ENCODE results near the gene ASPHD1.
"Not testable (repeated sequence)": the region's sequence is repeated elsewhere in the genome, so short reads cannot be mapped to it uniquely, and the experiment has no call there.

The ASPHD1 gene

GRCh38 chr16:29862884-29863668 is 37.2 kb upstream of the ASPHD1 start, which contains the start of gene CDIPT:
Gene CDIPT (minus strand): TSS chr16:29863226. CDS start chr16:29862857, 369 bp downstream.
- Histone ChIP-seq H3K36me3 (ENCODE audit: control insufficient read depth in 2 of 2, insufficient read depth in 2 of 2, low read length in 2 of 2) (peaks cover 21 to 30% of the 10 kb centered on the region in 2 donors), H3K27ac (ENCODE audit: low read depth in 2 of 2, low read length in 2 of 2) (peak within 1 kb of the TSS; percentile 83 to 92), H3K4me3 (ENCODE audit: low read length in 2 of 2) (peak within 1 kb of the TSS; percentile 92 to 95), H3K9ac (ENCODE audit: low read depth in 1 of 2, low read length in 2 of 2) (peak within 1 kb of the TSS; percentile 86 to 87), H3K27me3 (ENCODE audit: control insufficient read depth in 2 of 2, insufficient read depth in 2 of 2, low read length in 2 of 2) (no peaks in the 10 kb centered on the region), H3K4me1 (ENCODE audit: control insufficient read depth in 2 of 2, insufficient read depth in 2 of 2, low read length in 2 of 2) (peaks cover 13 to 15% of the 10 kb centered on the region in 2 donors), H3K9me3 (ENCODE audit: control insufficient read depth in 2 of 2, low read length in 2 of 2) (no peaks in the 10 kb centered on the region)

DNA sequence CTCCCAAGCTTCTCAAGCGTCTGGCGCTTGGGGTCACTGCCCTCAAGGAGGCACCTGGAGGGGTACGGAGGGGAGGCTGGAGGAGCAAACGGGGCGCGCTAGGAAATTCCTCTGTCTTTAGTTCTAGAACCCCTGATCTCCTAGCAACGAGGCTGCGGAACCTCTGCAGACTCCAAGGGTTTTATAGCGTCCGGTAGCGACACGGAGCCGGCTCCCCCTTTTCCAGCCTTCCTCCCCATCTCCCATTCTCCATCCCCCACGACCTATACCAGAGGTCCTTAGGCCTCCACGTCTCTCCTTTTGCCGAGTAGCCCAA is 36.7 kb upstream of the ASPHD1 start:
- peak overlapping the region in 1 of 2 donors; percentile 92 for H3K27ac ChIP-seq (ENCODE audit: low read depth in 2 of 2, low read length in 2 of 2)
- H3K27me3 ChIP-seq (ENCODE audit: control insufficient read depth in 2 of 2, insufficient read depth in 2 of 2, low read length in 2 of 2) = no peaks in the 10 kb centered on the region
- peaks cover 17 to 25% of the 10 kb centered on the region in 2 donors for H3K36me3 ChIP-seq (ENCODE audit: control insufficient read depth in 2 of 2, insufficient read depth in 2 of 2, low read length in 2 of 2)
- H3K9ac ChIP-seq (ENCODE audit: low read depth in 1 of 2, low read length in 2 of 2) = peak overlapping the region in 1 of 2 donors; percentile 87
- H3K4me3 ChIP-seq (ENCODE audit: low read length in 2 of 2) = peak overlapping the region; percentile 34 to 92
- H3K9me3 ChIP-seq (ENCODE audit: control insufficient read depth in 2 of 2, low read length in 2 of 2) = no peaks in the 10 kb centered on the region
- peaks cover 13 to 15% of the 10 kb centered on the region in 2 donors for H3K4me1 ChIP-seq (ENCODE audit: control insufficient read depth in 2 of 2, insufficient read depth in 2 of 2, low read length in 2 of 2)

DNA sequence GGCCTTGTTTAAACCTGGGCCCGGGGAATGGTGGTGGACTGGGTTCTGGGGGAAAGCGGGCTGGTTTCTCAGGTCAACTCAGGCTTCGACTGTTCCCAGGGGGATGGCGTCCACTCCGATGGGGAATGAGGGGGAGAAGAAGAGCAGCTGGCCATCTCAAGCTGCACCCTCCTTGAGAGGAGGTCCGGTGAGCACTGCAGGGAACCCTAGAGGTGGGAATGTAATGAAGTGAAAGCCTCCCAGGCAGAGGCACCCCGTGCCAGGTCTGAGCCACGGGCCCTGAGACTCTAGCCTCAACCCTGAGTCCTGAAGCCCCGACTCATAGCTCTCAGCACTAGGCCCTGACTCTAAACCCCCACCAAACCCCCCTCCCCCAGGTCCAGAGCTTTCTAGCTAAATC is 36.1 kb upstream of the ASPHD1 start:
- Histone ChIP-seq H3K9ac (ENCODE audit: low read depth in 1 of 2, low read length in 2 of 2) (no peak overlapping the region), H3K27ac (ENCODE audit: low read depth in 2 of 2, low read length in 2 of 2) (no peak overlapping the region), H3K4me1 (ENCODE audit: control insufficient read depth in 2 of 2, insufficient read depth in 2 of 2, low read length in 2 of 2) (peaks cover 13 to 15% of the 10 kb centered on the region in 2 donors), H3K27me3 (ENCODE audit: control insufficient read depth in 2 of 2, insufficient read depth in 2 of 2, low read length in 2 of 2) (no peaks in the 10 kb centered on the region), H3K9me3 (ENCODE audit: control insufficient read depth in 2 of 2, low read length in 2 of 2) (no peaks in the 10 kb centered on the region), H3K36me3 (ENCODE audit: control insufficient read depth in 2 of 2, insufficient read depth in 2 of 2, low read length in 2 of 2) (peaks cover 11 to 19% of the 10 kb centered on the region in 2 donors), H3K4me3 (ENCODE audit: low read length in 2 of 2) (no peak overlapping the region)

DNA sequence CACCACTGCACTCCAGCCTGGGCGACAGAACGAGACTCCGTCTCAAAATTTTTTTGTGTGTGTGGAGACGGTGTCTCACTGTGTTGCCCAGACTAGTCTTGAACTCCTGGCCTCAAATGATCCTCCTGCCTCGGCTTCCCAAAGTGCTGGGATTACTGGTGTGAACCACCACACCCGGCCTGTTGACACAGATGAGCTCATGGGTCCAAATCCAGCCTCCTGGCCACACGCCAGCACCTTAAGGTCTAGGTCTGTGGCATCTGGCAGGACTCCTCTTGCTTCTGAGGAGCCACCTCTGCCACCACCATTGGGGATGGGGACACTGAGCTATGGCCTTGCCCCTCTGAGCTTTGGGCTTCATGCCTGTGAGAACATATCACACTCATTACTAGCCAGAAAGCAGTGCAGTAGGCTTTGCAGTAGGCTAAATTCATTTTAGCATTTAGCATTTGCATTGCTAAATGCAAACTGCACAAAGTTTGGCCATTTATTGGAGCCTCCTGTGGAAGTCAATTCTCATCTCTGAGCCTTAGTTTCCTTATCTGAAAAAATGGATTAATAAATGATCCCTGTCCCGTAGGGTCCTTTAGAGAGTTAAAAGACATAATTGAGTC is 31.8 kb upstream of the ASPHD1 start:
- Histone ChIP-seq H3K27me3 (ENCODE audit: control insufficient read depth in 2 of 2, insufficient read depth in 2 of 2, low read length in 2 of 2) (no peaks in the 10 kb centered on the region), H3K4me3 (ENCODE audit: low read length in 2 of 2) (no peak overlapping the region), H3K27ac (ENCODE audit: low read depth in 2 of 2, low read length in 2 of 2) (no peak overlapping the region), H3K36me3 (ENCODE audit: control insufficient read depth in 2 of 2, insufficient read depth in 2 of 2, low read length in 2 of 2) (no peaks in the 10 kb centered on the region), H3K9ac (ENCODE audit: low read depth in 1 of 2, low read length in 2 of 2) (no peak overlapping the region), H3K9me3 (ENCODE audit: control insufficient read depth in 2 of 2, low read length in 2 of 2) (no peaks in the 10 kb centered on the region), H3K4me1 (ENCODE audit: control insufficient read depth in 2 of 2, insufficient read depth in 2 of 2, low read length in 2 of 2) (peaks cover 0 to 3% of the 10 kb centered on the region in 2 donors)

DNA sequence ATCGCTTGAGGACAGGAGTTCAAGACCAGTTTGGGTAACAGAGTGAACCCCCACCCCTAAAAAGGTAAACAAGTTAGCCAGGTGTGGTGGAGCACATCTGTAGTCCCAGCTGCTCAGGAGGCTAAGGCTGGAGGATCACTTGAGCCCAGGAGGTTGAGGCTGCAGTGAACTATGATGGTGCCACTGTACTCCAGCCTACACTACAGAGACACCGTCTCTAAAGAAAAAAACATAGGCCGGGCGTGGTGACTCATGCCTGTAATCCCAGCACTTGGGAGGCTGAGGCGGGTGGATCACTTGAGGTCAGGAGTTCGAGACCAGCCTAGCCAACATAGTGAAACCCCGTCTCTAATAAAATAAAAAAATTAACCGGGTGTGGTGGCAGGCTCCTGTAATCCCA is 31.2 kb upstream of the ASPHD1 start:
- not testable (repeated sequence) for H3K9ac ChIP-seq (ENCODE audit: low read depth in 1 of 2, low read length in 2 of 2); H3K9me3 ChIP-seq (ENCODE audit: control insufficient read depth in 2 of 2, low read length in 2 of 2)

DNA sequence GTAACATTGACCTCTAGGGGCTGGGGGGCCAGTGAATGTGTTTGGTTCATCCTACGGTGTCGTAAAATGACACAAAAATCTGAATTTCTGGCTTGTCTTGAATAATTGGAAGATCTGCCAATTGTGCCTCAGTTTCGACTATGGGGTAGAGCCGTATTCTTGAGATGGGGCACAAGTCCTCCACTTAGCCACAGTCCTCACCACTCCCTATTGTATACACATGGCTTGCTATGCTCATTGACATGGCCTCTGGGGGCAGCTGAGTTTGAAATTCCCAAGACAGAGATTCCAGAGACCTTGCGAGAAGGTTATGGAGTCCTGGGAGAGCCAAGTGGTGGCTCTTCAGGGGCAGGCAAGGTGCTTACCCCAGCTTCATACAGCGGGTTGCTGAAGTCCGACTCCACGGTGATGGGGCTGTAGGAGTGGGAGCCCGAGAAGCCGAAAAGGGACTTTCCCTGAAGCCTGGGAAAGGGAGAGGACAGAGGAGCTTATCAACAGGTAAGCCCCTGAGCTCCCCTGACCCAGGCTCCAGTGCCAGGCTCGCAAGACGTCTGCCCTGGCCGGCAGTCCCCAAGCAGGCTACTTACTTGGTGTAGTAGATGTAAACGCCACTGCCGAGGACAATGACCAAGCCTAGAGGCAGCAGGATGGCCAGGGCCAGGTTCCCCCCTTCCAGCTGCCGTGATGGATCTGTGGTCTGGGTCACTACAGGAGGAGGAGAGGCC is 28.3 kb upstream of the ASPHD1 start:
- no peaks in the 10 kb centered on the region for H3K36me3 ChIP-seq (ENCODE audit: control insufficient read depth in 2 of 2, insufficient read depth in 2 of 2, low read length in 2 of 2)
- H3K9me3 ChIP-seq (ENCODE audit: control insufficient read depth in 2 of 2, low read length in 2 of 2) = no peaks in the 10 kb centered on the region
- no peak overlapping the region for H3K4me3 ChIP-seq (ENCODE audit: low read length in 2 of 2)
- no peaks in the 10 kb centered on the region for H3K4me1 ChIP-seq (ENCODE audit: control insufficient read depth in 2 of 2, insufficient read depth in 2 of 2, low read length in 2 of 2)
- no peak overlapping the region for H3K27ac ChIP-seq (ENCODE audit: low read depth in 2 of 2, low read length in 2 of 2)
- peaks cover 0 to 3% of the 10 kb centered on the region in 2 donors for H3K27me3 ChIP-seq (ENCODE audit: control insufficient read depth in 2 of 2, insufficient read depth in 2 of 2, low read length in 2 of 2)
- no peak overlapping the region for H3K9ac ChIP-seq (ENCODE audit: low read depth in 1 of 2, low read length in 2 of 2)

More for the DNA sequence above, 31.2 kb upstream of the ASPHD1 start:
- not testable (repeated sequence) for H3K27me3 ChIP-seq (ENCODE audit: control insufficient read depth in 2 of 2, insufficient read depth in 2 of 2, low read length in 2 of 2); H3K4me1 ChIP-seq (ENCODE audit: control insufficient read depth in 2 of 2, insufficient read depth in 2 of 2, low read length in 2 of 2); H3K4me3 ChIP-seq (ENCODE audit: low read length in 2 of 2); H3K36me3 ChIP-seq (ENCODE audit: control insufficient read depth in 2 of 2, insufficient read depth in 2 of 2, low read length in 2 of 2); H3K27ac ChIP-seq (ENCODE audit: low read depth in 2 of 2, low read length in 2 of 2)

DNA sequence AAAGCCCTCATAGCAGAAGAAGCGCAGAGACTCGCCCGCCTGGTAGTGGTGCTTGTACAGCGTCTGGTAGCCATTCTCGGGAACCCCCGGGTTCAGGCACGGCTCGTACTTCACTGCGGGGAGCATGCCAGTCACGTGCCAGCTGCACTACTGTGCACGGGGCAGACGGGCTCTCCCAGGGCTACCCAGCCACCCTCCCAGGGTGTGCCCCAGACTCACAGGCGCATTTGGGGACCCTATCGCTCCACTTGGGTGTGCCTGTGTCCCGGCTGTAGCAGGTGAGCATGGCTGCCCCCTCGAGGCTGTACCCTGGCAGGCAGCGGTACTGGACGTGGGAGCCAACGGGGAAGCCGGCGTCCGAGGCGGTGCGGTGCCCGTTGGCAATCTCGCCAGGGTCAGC is 27.0 kb upstream of the ASPHD1 start:
- H3K4me3 ChIP-seq (ENCODE audit: low read length in 2 of 2) = no peak overlapping the region
- peaks cover 9% of the 10 kb centered on the region in 2 donors for H3K27me3 ChIP-seq (ENCODE audit: control insufficient read depth in 2 of 2, insufficient read depth in 2 of 2, low read length in 2 of 2)
- H3K4me1 ChIP-seq (ENCODE audit: control insufficient read depth in 2 of 2, insufficient read depth in 2 of 2, low read length in 2 of 2) = no peaks in the 10 kb centered on the region
- no peak overlapping the region for H3K27ac ChIP-seq (ENCODE audit: low read depth in 2 of 2, low read length in 2 of 2)
- H3K9ac ChIP-seq (ENCODE audit: low read depth in 1 of 2, low read length in 2 of 2) = no peak overlapping the region
- no peaks in the 10 kb centered on the region for H3K9me3 ChIP-seq (ENCODE audit: control insufficient read depth in 2 of 2, low read length in 2 of 2)
- H3K36me3 ChIP-seq (ENCODE audit: control insufficient read depth in 2 of 2, insufficient read depth in 2 of 2, low read length in 2 of 2) = no peaks in the 10 kb centered on the region

GRCh38 chr16:29875206-29875605 is 25.1 kb upstream of the ASPHD1 start:
- Histone ChIP-seq H3K36me3 (ENCODE audit: control insufficient read depth in 2 of 2, insufficient read depth in 2 of 2, low read length in 2 of 2) (no peaks in the 10 kb centered on the region), H3K4me3 (ENCODE audit: low read length in 2 of 2) (no peak overlapping the region), H3K4me1 (ENCODE audit: control insufficient read depth in 2 of 2, insufficient read depth in 2 of 2, low read length in 2 of 2) (no peaks in the 10 kb centered on the region), H3K27me3 (ENCODE audit: control insufficient read depth in 2 of 2, insufficient read depth in 2 of 2, low read length in 2 of 2) (peaks cover 9% of the 10 kb centered on the region in 2 donors), H3K27ac (ENCODE audit: low read depth in 2 of 2, low read length in 2 of 2) (no peak overlapping the region), H3K9me3 (ENCODE audit: control insufficient read depth in 2 of 2, low read length in 2 of 2) (no peaks in the 10 kb centered on the region), H3K9ac (ENCODE audit: low read depth in 1 of 2, low read length in 2 of 2) (no peak overlapping the region)

DNA sequence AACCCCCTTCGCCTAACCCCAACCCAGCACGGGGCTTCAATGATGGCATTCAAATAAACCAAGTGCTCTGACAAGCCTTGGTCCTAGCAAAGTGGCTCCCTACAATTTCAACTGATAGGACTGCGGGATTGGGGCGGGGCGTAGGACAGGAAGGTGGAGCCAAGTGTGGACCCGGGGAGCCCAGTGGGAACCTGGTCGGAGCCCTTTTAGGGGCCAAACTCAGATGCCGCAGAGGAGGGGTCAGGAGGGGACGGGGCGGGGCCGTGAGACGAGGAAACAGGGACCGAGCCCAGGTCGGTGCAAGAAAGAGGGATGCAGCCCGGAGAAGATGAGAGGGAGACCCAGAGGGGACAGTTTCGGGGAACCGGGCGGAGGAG is 24.1 kb upstream of the ASPHD1 start:
- Histone ChIP-seq H3K27ac (ENCODE audit: low read depth in 2 of 2, low read length in 2 of 2) (no peak overlapping the region), H3K27me3 (ENCODE audit: control insufficient read depth in 2 of 2, insufficient read depth in 2 of 2, low read length in 2 of 2) (peaks cover 9% of the 10 kb centered on the region in 2 donors), H3K4me1 (ENCODE audit: control insufficient read depth in 2 of 2, insufficient read depth in 2 of 2, low read length in 2 of 2) (no peaks in the 10 kb centered on the region), H3K4me3 (ENCODE audit: low read length in 2 of 2) (no peak overlapping the region), H3K36me3 (ENCODE audit: control insufficient read depth in 2 of 2, insufficient read depth in 2 of 2, low read length in 2 of 2) (no peaks in the 10 kb centered on the region), H3K9me3 (ENCODE audit: control insufficient read depth in 2 of 2, low read length in 2 of 2) (no peaks in the 10 kb centered on the region), H3K9ac (ENCODE audit: low read depth in 1 of 2, low read length in 2 of 2) (no peak overlapping the region)

DNA sequence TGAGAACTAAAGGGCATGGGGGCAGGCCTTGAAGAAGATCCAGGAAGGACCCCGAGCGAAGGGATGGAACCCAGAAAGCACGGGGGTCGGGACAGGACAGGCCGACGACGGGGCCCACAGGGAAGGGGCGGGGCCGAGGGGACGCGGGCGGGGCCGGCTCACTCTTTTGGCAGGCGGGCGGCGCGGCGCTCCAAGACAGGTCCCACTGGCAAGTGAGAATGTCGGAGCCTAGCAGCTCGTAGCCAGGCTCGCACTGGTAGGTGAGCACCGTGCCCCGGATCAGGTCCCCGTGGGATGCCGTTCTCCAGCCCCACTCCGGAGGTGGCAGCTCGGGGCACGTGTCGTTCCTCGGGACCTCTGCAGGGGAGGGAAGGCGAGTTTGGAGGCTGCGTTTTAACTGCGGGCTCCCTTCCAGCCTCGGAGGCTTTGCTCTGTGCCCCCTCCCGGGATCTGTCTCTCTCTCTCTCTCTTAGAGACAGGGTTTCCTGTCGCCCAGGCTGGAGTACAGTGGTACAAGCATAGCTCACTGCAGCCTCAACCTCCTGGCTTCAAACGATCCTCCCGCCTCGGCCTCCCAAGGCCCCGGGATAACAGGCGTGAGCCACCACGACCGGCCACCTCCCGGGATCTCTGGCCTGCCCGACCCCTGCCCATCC is 23.6 kb upstream of the ASPHD1 start:
- no peak overlapping the region for H3K27ac ChIP-seq (ENCODE audit: low read depth in 2 of 2, low read length in 2 of 2)
- no peak overlapping the region for H3K9ac ChIP-seq (ENCODE audit: low read depth in 1 of 2, low read length in 2 of 2)
- no peaks in the 10 kb centered on the region for H3K36me3 ChIP-seq (ENCODE audit: control insufficient read depth in 2 of 2, insufficient read depth in 2 of 2, low read length in 2 of 2)
- H3K4me3 ChIP-seq (ENCODE audit: low read length in 2 of 2) = no peak overlapping the region
- no peaks in the 10 kb centered on the region for H3K4me1 ChIP-seq (ENCODE audit: control insufficient read depth in 2 of 2, insufficient read depth in 2 of 2, low read length in 2 of 2)
- no peaks in the 10 kb centered on the region for H3K9me3 ChIP-seq (ENCODE audit: control insufficient read depth in 2 of 2, low read length in 2 of 2)
- peaks cover 9% of the 10 kb centered on the region in 2 donors for H3K27me3 ChIP-seq (ENCODE audit: control insufficient read depth in 2 of 2, insufficient read depth in 2 of 2, low read length in 2 of 2)

Data from mucosa of rectum (tissue), 2 donors.